ENCODE data around the gene CMBL.

CMBL gene

GRCh38 chr5:10266839-10267238, 40.9 kb downstream of the CMBL start:
- Histone ChIP-seq H3K27ac (ENCODE audit: low read depth, low read length) (no peak overlapping the region), H3K27me3 (ENCODE audit: control insufficient read depth, insufficient read depth, low read length) (no peaks in the 10 kb centered on the region), H3K4me3 (ENCODE audit: low read length) (no peak overlapping the region), H3K4me1 (ENCODE audit: control insufficient read depth, insufficient read depth, low read length) (no peaks in the 10 kb centered on the region), H3K9ac (ENCODE audit: low read length) (no peak overlapping the region), H3K36me3 (ENCODE audit: control insufficient read depth, insufficient read depth, low read length) (peaks cover 17% of the 10 kb centered on the region)

- Histone ChIP-seq H3K4me1 (ENCODE audit: control insufficient read depth, insufficient read depth, low read length) (no peaks in the 10 kb centered on the region), H3K9ac (ENCODE audit: low read length) (no peak overlapping the region), H3K4me3 (ENCODE audit: low read length) (no peak overlapping the region), H3K27me3 (ENCODE audit: control insufficient read depth, insufficient read depth, low read length) (no peaks in the 10 kb centered on the region), H3K36me3 (ENCODE audit: control insufficient read depth, insufficient read depth, low read length) (peaks cover 19% of the 10 kb centered on the region), H3K27ac (ENCODE audit: low read depth, low read length) (no peak overlapping the region)
Measured at GRCh38 chr5:10266137-10266536, 41.6 kb downstream of the CMBL start.

- no peak overlapping the region for H3K4me3 ChIP-seq (ENCODE audit: low read length)
- peaks cover 25% of the 10 kb centered on the region for H3K36me3 ChIP-seq (ENCODE audit: control insufficient read depth, insufficient read depth, low read length)
- H3K27me3 ChIP-seq (ENCODE audit: control insufficient read depth, insufficient read depth, low read length) = no peaks in the 10 kb centered on the region
- H3K4me1 ChIP-seq (ENCODE audit: control insufficient read depth, insufficient read depth, low read length) = no peaks in the 10 kb centered on the region
- H3K9ac ChIP-seq (ENCODE audit: low read length) = no peak overlapping the region
- no peak overlapping the region for H3K27ac ChIP-seq (ENCODE audit: low read depth, low read length)
Measured at GRCh38 chr5:10265245-10266109, 42.2 kb downstream of the CMBL start.

- Histone ChIP-seq H3K36me3 (ENCODE audit: control insufficient read depth, insufficient read depth, low read length) (peaks cover 32% of the 10 kb centered on the region), H3K9ac (ENCODE audit: low read length) (no peak overlapping the region), H3K27ac (ENCODE audit: low read depth, low read length) (no peak overlapping the region), H3K27me3 (ENCODE audit: control insufficient read depth, insufficient read depth, low read length) (no peaks in the 10 kb centered on the region), H3K4me3 (ENCODE audit: low read length) (no peak overlapping the region), H3K4me1 (ENCODE audit: control insufficient read depth, insufficient read depth, low read length) (no peaks in the 10 kb centered on the region)
Measured at GRCh38 chr5:10264604-10265003, 43.1 kb downstream of the CMBL start.

GRCh38 chr5:10262995-10263394, 44.7 kb downstream of the CMBL start:
- H3K36me3 ChIP-seq (ENCODE audit: control insufficient read depth, insufficient read depth, low read length) = peaks cover 47% of the 10 kb centered on the region
- H3K4me3 ChIP-seq (ENCODE audit: low read length) = no peak overlapping the region
- no peak overlapping the region for H3K27ac ChIP-seq (ENCODE audit: low read depth, low read length)

GRCh38 chr5:10262121-10262774, 45.5 kb downstream of the CMBL start:
- Histone ChIP-seq H3K4me3 (ENCODE audit: low read length) (no peak overlapping the region), H3K27me3 (ENCODE audit: control insufficient read depth, insufficient read depth, low read length) (no peaks in the 10 kb centered on the region), H3K4me1 (ENCODE audit: control insufficient read depth, insufficient read depth, low read length) (no peaks in the 10 kb centered on the region), H3K9ac (ENCODE audit: low read length) (no peak overlapping the region), H3K27ac (ENCODE audit: low read depth, low read length) (no peak overlapping the region), H3K36me3 (ENCODE audit: control insufficient read depth, insufficient read depth, low read length) (peaks cover 53% of the 10 kb centered on the region)

More at GRCh38 chr5:10262995-10263394, 44.7 kb downstream of the CMBL start:
- no peaks in the 10 kb centered on the region for H3K27me3 ChIP-seq (ENCODE audit: control insufficient read depth, insufficient read depth, low read length)
- no peak overlapping the region for H3K9ac ChIP-seq (ENCODE audit: low read length)
- H3K4me1 ChIP-seq (ENCODE audit: control insufficient read depth, insufficient read depth, low read length) = no peaks in the 10 kb centered on the region

GRCh38 chr5:10261065-10261464, 46.6 kb downstream of the CMBL start:
- H3K27ac ChIP-seq (ENCODE audit: low read depth, low read length) = no peak overlapping the region

GRCh38 chr5:10259899-10260298, 47.8 kb downstream of the CMBL start:
- H3K36me3 ChIP-seq (ENCODE audit: control insufficient read depth, insufficient read depth, low read length) = peaks cover 68% of the 10 kb centered on the region
- H3K9ac ChIP-seq (ENCODE audit: low read length) = no peak overlapping the region
- H3K27me3 ChIP-seq (ENCODE audit: control insufficient read depth, insufficient read depth, low read length) = no peaks in the 10 kb centered on the region
- H3K27ac ChIP-seq (ENCODE audit: low read depth, low read length) = no peak overlapping the region
- H3K4me1 ChIP-seq (ENCODE audit: control insufficient read depth, insufficient read depth, low read length) = no peaks in the 10 kb centered on the region
- H3K4me3 ChIP-seq (ENCODE audit: low read length) = no peak overlapping the region

More at GRCh38 chr5:10261065-10261464, 46.6 kb downstream of the CMBL start:
- Histone ChIP-seq H3K27me3 (ENCODE audit: control insufficient read depth, insufficient read depth, low read length) (no peaks in the 10 kb centered on the region), H3K9ac (ENCODE audit: low read length) (no peak overlapping the region), H3K36me3 (ENCODE audit: control insufficient read depth, insufficient read depth, low read length) (peaks cover 63% of the 10 kb centered on the region), H3K4me1 (ENCODE audit: control insufficient read depth, insufficient read depth, low read length) (no peaks in the 10 kb centered on the region), H3K4me3 (ENCODE audit: low read length) (no peak overlapping the region)

GRCh38 chr5:10257870-10258269, 49.8 kb downstream of the CMBL start:
- Histone ChIP-seq H3K4me3 (ENCODE audit: low read length) (no peak overlapping the region), H3K27ac (ENCODE audit: low read depth, low read length) (no peak overlapping the region), H3K4me1 (ENCODE audit: control insufficient read depth, insufficient read depth, low read length) (no peaks in the 10 kb centered on the region), H3K9ac (ENCODE audit: low read length) (no peak overlapping the region), H3K27me3 (ENCODE audit: control insufficient read depth, insufficient read depth, low read length) (no peaks in the 10 kb centered on the region), H3K36me3 (ENCODE audit: control insufficient read depth, insufficient read depth, low read length) (peaks cover 63% of the 10 kb centered on the region)

GRCh38 chr5:10254686-10255085, 53.0 kb downstream of the CMBL start:
- H3K36me3 ChIP-seq (ENCODE audit: control insufficient read depth, insufficient read depth, low read length) = peaks cover 43% of the 10 kb centered on the region

GRCh38 chr5:10253390-10253789, 54.3 kb downstream of the CMBL start:
- no peak overlapping the region for H3K4me3 ChIP-seq (ENCODE audit: low read length)
- no peaks in the 10 kb centered on the region for H3K27me3 ChIP-seq (ENCODE audit: control insufficient read depth, insufficient read depth, low read length)
- H3K27ac ChIP-seq (ENCODE audit: low read depth, low read length) = no peak overlapping the region
- peaks cover 11% of the 10 kb centered on the region for H3K4me1 ChIP-seq (ENCODE audit: control insufficient read depth, insufficient read depth, low read length)
- peaks cover 31% of the 10 kb centered on the region for H3K36me3 ChIP-seq (ENCODE audit: control insufficient read depth, insufficient read depth, low read length)
- no peak overlapping the region for H3K9ac ChIP-seq (ENCODE audit: low read length)

More at GRCh38 chr5:10254686-10255085, 53.0 kb downstream of the CMBL start:
- H3K4me3 ChIP-seq (ENCODE audit: low read length) = no peak overlapping the region
- H3K27me3 ChIP-seq (ENCODE audit: control insufficient read depth, insufficient read depth, low read length) = no peaks in the 10 kb centered on the region
- no peak overlapping the region for H3K9ac ChIP-seq (ENCODE audit: low read length)
- H3K27ac ChIP-seq (ENCODE audit: low read depth, low read length) = no peak overlapping the region
- peaks cover 6% of the 10 kb centered on the region for H3K4me1 ChIP-seq (ENCODE audit: control insufficient read depth, insufficient read depth, low read length)

- H3K4me3 ChIP-seq (ENCODE audit: low read length) = peak overlapping the region; percentile 99
- peaks cover 11% of the 10 kb centered on the region for H3K4me1 ChIP-seq (ENCODE audit: control insufficient read depth, insufficient read depth, low read length)
- H3K9ac ChIP-seq (ENCODE audit: low read length) = no peak overlapping the region
- peaks cover 14% of the 10 kb centered on the region for H3K36me3 ChIP-seq (ENCODE audit: control insufficient read depth, insufficient read depth, low read length)
- no peak overlapping the region for H3K27ac ChIP-seq (ENCODE audit: low read depth, low read length)
- no peaks in the 10 kb centered on the region for H3K27me3 ChIP-seq (ENCODE audit: control insufficient read depth, insufficient read depth, low read length)
Measured at GRCh38 chr5:10251405-10251804, 56.3 kb downstream of the CMBL start.

Data from rectal smooth muscle tissue (tissue), 1 donor.